H9 (cell line): ENCODE measurements around the gene SETDB1. TPM values are rescaled to one million over a fixed set of nuclear protein-coding genes. Genes with fewer than 3 reads are reported as not detected.

Source experiments
- DNase-seq: peaks from one replicate; pipeline ENCODE4 v3.0.0-alpha.2; 2017
- H2AFZ ChIP-seq: one replicate; pipeline ENCODE4 v1.6.1; 2013; ENCODE audit warnings: mild to moderate bottlenecking, low read length, control low read depth, moderate library complexity
- H2AK5ac ChIP-seq: 2 replicates; pipeline ENCODE4 v1.6.1; 2013; ENCODE audit warnings: low read length, control low read depth, mixed read lengths; ENCODE audit not compliant: insufficient read length
- H2BK120ac ChIP-seq: one replicate; pipeline ENCODE4 v1.6.1; 2013; ENCODE audit warnings: low read depth, mild to moderate bottlenecking, low read length, control low read depth, inconsistent platforms; ENCODE audit not compliant: poor library complexity, severe bottlenecking
- H2BK12ac ChIP-seq: 2 replicates; pipeline ENCODE4 v1.6.1; 2013; ENCODE audit warnings: low read length, control low read depth, mixed read lengths, low read depth; ENCODE audit not compliant: insufficient read length
- H2BK15ac ChIP-seq: 2 replicates; pipeline ENCODE4 v1.6.1; 2013; ENCODE audit warnings: low read depth, low read length, control low read depth
- H2BK20ac ChIP-seq: one replicate; pipeline ENCODE4 v1.6.1; 2013; ENCODE audit warnings: low read depth, mild to moderate bottlenecking, low read length, control low read depth, inconsistent platforms; ENCODE audit not compliant: poor library complexity, severe bottlenecking
- H2BK5ac ChIP-seq: 2 replicates; pipeline ENCODE4 v1.6.1; 2013; ENCODE audit warnings: low read length, control low read depth, mixed read lengths; ENCODE audit not compliant: insufficient read length
- H3K14ac ChIP-seq: 2 replicates; pipeline ENCODE4 v1.6.1; 2013; ENCODE audit warnings: low read length, control low read depth; ENCODE audit not compliant: insufficient read depth
- H3K18ac ChIP-seq: 2 replicates; pipeline ENCODE4 v1.6.1; 2013; ENCODE audit warnings: low read depth, mild to moderate bottlenecking, mixed read lengths, low read length, control low read depth; ENCODE audit not compliant: insufficient read length
- H3K23ac ChIP-seq: 2 replicates; pipeline ENCODE4 v1.6.1; 2013; ENCODE audit warnings: low read length, control low read depth, mixed read lengths, low read depth; ENCODE audit not compliant: insufficient read length
- H3K23me2 ChIP-seq: 2 replicates; pipeline ENCODE4 v1.6.1; 2013; ENCODE audit warnings: low read depth, mild to moderate bottlenecking, mixed read lengths, low read length, control low read depth; ENCODE audit not compliant: insufficient read length, poor library complexity, severe bottlenecking
- H3K27ac ChIP-seq: 2 replicates; pipeline ENCODE4 v1.5.1; 2013; ENCODE audit warnings: low read length, control low read depth, mixed read lengths, low read depth; ENCODE audit not compliant: insufficient read length
- H3K27me3 ChIP-seq: 2 replicates; pipeline ENCODE4 v1.6.1; 2013; ENCODE audit warnings: low read length, control low read depth, inconsistent platforms; ENCODE audit not compliant: insufficient read depth
- H3K4ac ChIP-seq: 2 replicates; pipeline ENCODE4 v1.6.1; 2013; ENCODE audit warnings: low read depth, mild to moderate bottlenecking, control low read depth, inconsistent platforms, low read length, moderate library complexity
- H3K4me1 ChIP-seq: 2 replicates; pipeline ENCODE4 v1.6.1; 2013; ENCODE audit warnings: low read length, control low read depth, inconsistent platforms; ENCODE audit not compliant: insufficient read depth
- H3K4me2 ChIP-seq: 2 replicates; pipeline ENCODE4 v1.6.1; 2013; ENCODE audit warnings: low read length, control low read depth, mixed read lengths; ENCODE audit not compliant: insufficient read length, insufficient read depth
- H3K56ac ChIP-seq: 2 replicates; pipeline ENCODE4 v1.6.1; 2013; ENCODE audit warnings: low read depth, mild to moderate bottlenecking, mixed read lengths, low read length, control low read depth; ENCODE audit not compliant: insufficient read length
- H3K79me1 ChIP-seq: 2 replicates; pipeline ENCODE4 v1.6.1; 2013; ENCODE audit warnings: low read depth, mild to moderate bottlenecking, moderate library complexity, low read length, control low read depth, inconsistent platforms; ENCODE audit not compliant: insufficient read depth, poor library complexity, severe bottlenecking
- H3K79me2 ChIP-seq: 2 replicates; pipeline ENCODE4 v1.6.1; 2013; ENCODE audit warnings: low read length, control low read depth, inconsistent platforms; ENCODE audit not compliant: insufficient read depth
- H3K9ac ChIP-seq: 2 replicates; pipeline ENCODE4 v1.6.1; 2013; ENCODE audit warnings: low read length, control low read depth, mixed read lengths; ENCODE audit not compliant: insufficient read length; ENCODE audit errors: extremely low read depth
- H3K9me3 ChIP-seq: one replicate; pipeline ENCODE4 v1.6.1; 2013; ENCODE audit warnings: low read depth, low read length, inconsistent platforms; ENCODE audit not compliant: control insufficient read depth
- H3T11ph ChIP-seq: one replicate; pipeline ENCODE4 v1.6.1; 2013; ENCODE audit warnings: mild to moderate bottlenecking, low read length, control low read depth, inconsistent platforms
- H4K20me1 ChIP-seq: one replicate; pipeline ENCODE4 v1.6.1; 2013; ENCODE audit not compliant: control insufficient read depth, insufficient read length, insufficient read depth
- H4K5ac ChIP-seq: 2 replicates; pipeline ENCODE4 v1.6.1; 2013; ENCODE audit warnings: low read depth, mild to moderate bottlenecking, mixed read lengths, low read length, control low read depth; ENCODE audit not compliant: insufficient read length
- H4K8ac ChIP-seq: replicated peaks from 2 replicates; pipeline ENCODE4 v1.6.1; 2013; ENCODE audit warnings: low read length, control low read depth, mixed read lengths, low read depth; ENCODE audit not compliant: insufficient read length
- H4K91ac ChIP-seq: 2 replicates; pipeline ENCODE4 v1.6.1; 2013; ENCODE audit warnings: low read depth, mild to moderate bottlenecking, moderate library complexity, mixed read lengths, low read length, control low read depth; ENCODE audit not compliant: insufficient read length
- H3K27ac Mint-ChIP-seq, 3 experiments: 2 replicates in 2 of 3; 3 replicates in 1 of 3; pipeline ENCODE4 v1.8.0; 2020 to 2021; ENCODE audit warnings: mixed read lengths in 3 of 3, mild to moderate bottlenecking in 1 of 3, moderate library complexity in 1 of 3
- H3K27me3 Mint-ChIP-seq: 2 replicates; pipeline ENCODE4 v1.8.0; 2021; ENCODE audit warnings: low read depth, mild to moderate bottlenecking, moderate library complexity, mixed read lengths
- H3K36me3 Mint-ChIP-seq, 3 experiments: 2 replicates in 2 of 3; 3 replicates in 1 of 3; pipeline ENCODE4 v1.8.0; 2020 to 2021; ENCODE audit warnings: low read depth in 3 of 3, mixed read lengths in 3 of 3; ENCODE audit not compliant: insufficient read depth in 1 of 3
- H3K4me1 Mint-ChIP-seq, 2 experiments: 2 replicates each; pipeline ENCODE4 v1.8.0; 2020; ENCODE audit warnings: mixed read lengths in 2 of 2
- H3K4me3 Mint-ChIP-seq, 2 experiments: 2 replicates in 1 of 2; 3 replicates in 1 of 2; pipeline ENCODE4 v1.8.0; 2020 to 2021; ENCODE audit warnings: mild to moderate bottlenecking in 2 of 2, mixed read lengths in 2 of 2, moderate library complexity in 1 of 2
- H3K9me3 Mint-ChIP-seq, 2 experiments: 2 replicates in 1 of 2; 3 replicates in 1 of 2; pipeline ENCODE4 v1.8.0; 2020; ENCODE audit warnings: mild to moderate bottlenecking in 2 of 2, mixed read lengths in 2 of 2, moderate library complexity in 1 of 2
- WGBS: extraction: QIAGEN DNeasy Blood & Tissue Kit; methylation state at CpG from one replicate; pipeline ENCODE4 v1.1.7; 2013; ENCODE audit warnings: missing lambda C conversion rate, low lambda C conversion rate, mixed read lengths; ENCODE audit not compliant: insufficient read length; ENCODE audit errors: extremely low coverage; 5-methylcytosine and 5-hydroxymethylcytosine counted together
- total RNA-seq: library from RNA; stranded (reverse); gene quantifications from 2 replicates; pipeline ENCODE4 v1.2.1, GENCODE V29; 2021
- TF ChIP-seq, protein P1 (sequence below): fragments of 200-600 bp; sonication (generic); conservative IDR thresholded peaks from 3 replicates; pipeline ENCODE4 v1.8.0; 2021; ENCODE audit warnings: antibody characterized with exemption, mild to moderate bottlenecking

The SETDB1 gene
- total RNA-seq, 1 experiment from 2014 or later = 62.1 TPM

DNA sequence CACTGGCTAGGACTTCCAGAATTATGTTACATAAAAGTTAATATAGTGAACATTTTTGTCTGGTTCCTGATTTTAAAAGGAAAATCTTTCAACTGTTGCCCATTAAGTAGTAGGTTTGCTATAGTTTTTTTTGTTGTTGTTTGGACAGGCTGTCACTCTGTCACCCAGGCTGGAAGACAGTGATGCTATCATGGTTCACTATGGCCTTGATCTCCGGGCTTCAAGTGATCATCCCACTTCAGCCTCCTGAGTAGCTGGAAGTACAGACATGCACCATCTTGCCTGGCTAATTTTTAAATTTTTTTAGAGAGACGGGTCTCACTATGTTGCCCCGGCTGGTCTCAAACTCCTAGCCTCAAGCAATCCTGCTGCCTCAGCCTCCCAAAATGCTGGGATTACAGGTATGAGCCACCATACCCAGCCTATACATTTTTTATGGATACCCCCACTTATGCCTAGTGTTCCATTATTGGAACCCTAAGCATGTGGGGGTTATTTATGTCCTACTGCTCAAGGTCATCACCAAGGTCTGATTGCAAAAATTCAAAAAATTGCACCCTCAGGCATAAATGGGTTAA, 32.7 kb upstream of the SETDB1 start:
- Histone ChIP-seq H2AK5ac (no peak overlapping the region), H2BK12ac (no peak overlapping the region), H2BK20ac (no peak overlapping the region), H3K23me2 (no peaks in the 10 kb centered on the region), H3K56ac (no peak overlapping the region), H3K23ac (no peak overlapping the region), H4K91ac (no peak overlapping the region), H3K27me3 (no peaks in the 10 kb centered on the region), H3K4ac (no peak overlapping the region), H4K8ac (no peak overlapping the region), H4K5ac (no peak overlapping the region), H2BK120ac (no peak overlapping the region), H2BK5ac (no peak overlapping the region), H3K18ac (no peak overlapping the region), H4K20me1 (no peaks in the 10 kb centered on the region), H2AFZ (no peak overlapping the region), H2BK15ac (no peak overlapping the region), H3T11ph (no peak overlapping the region), H3K9ac (no peak overlapping the region), H3K14ac (no peak overlapping the region), H3K79me1 (no peaks in the 10 kb centered on the region), H3K27ac (no peak overlapping the region), H3K79me2 (no peaks in the 10 kb centered on the region), H3K9me3 (no peaks in the 10 kb centered on the region), H3K4me2 (no peak overlapping the region), H3K4me1 (no peaks in the 10 kb centered on the region)
- H3K4me3 Mint-ChIP-seq = no peak overlapping the region
- no CpG with 5 or more reads among the region's 3 CpGs for WGBS
- no peak for DNase-seq
- H3K27ac Mint-ChIP-seq = no peak overlapping the region
- no peaks in the 10 kb centered on the region for H3K4me1 Mint-ChIP-seq
- no peaks in the 10 kb centered on the region for H3K9me3 Mint-ChIP-seq
- H3K36me3 Mint-ChIP-seq = no peaks in the 10 kb centered on the region
- TF ChIP-seq, protein P1, sequence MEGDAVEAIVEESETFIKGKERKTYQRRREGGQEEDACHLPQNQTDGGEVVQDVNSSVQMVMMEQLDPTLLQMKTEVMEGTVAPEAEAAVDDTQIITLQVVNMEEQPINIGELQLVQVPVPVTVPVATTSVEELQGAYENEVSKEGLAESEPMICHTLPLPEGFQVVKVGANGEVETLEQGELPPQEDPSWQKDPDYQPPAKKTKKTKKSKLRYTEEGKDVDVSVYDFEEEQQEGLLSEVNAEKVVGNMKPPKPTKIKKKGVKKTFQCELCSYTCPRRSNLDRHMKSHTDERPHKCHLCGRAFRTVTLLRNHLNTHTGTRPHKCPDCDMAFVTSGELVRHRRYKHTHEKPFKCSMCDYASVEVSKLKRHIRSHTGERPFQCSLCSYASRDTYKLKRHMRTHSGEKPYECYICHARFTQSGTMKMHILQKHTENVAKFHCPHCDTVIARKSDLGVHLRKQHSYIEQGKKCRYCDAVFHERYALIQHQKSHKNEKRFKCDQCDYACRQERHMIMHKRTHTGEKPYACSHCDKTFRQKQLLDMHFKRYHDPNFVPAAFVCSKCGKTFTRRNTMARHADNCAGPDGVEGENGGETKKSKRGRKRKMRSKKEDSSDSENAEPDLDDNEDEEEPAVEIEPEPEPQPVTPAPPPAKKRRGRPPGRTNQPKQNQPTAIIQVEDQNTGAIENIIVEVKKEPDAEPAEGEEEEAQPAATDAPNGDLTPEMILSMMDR = no peak
- peaks cover 4% of the 10 kb centered on the region for H3K27me3 Mint-ChIP-seq
